NCI-H1417 (cell line): ENCODE results near the gene KRT31.
A peak's percentile ranks its signal among the peaks of the same experiment; 100 is the strongest.
"Not testable (repeated sequence)": the region's sequence is repeated elsewhere in the genome, so short reads cannot be mapped to it uniquely, and the experiment has no call there.

Source experiments
- DNase-seq, 3 experiments: peaks; one replicate each; lab custom pipeline; 2025; lab: John Stamatoyannopoulos, UW

Gene KRT31

DNA sequence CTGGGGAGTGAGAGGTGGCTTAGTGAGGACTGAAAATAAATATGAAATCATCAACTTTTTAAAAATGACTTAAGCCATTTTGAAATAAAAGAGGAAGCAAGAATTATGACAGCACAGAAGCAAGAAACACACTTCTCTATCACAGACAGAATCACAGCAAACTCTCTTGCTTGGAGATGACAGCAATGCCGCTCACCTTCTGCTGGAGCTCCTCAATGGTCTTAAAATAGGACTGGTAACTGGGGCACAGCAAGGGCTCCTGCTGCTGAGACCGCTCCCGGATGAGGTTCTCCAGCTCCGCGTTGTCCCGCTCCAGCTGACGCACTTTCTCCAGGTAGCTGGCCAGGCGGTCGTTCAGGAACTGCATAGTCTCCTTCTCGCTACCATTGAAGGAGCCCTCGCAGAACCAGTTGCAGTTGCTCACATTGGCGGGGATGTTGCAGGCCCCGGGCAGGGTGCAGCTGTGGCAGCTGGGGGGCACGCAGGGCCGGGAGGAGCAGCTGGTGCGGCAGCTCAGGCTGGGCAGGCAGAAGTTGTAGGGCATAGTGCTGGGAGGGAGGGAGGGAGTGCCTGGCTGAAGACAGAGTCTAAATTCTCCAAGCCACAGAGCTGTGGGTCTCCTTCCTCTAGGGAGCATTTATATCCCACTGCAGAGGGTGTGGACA, at the start of gene KRT31:
Gene KRT31, minus strand, starts transcription at position 613 of the 665 bp plus-strand sequence. Its CDS starts 69 bp downstream, at position 544.
- DNase-seq, result no peak

DNA sequence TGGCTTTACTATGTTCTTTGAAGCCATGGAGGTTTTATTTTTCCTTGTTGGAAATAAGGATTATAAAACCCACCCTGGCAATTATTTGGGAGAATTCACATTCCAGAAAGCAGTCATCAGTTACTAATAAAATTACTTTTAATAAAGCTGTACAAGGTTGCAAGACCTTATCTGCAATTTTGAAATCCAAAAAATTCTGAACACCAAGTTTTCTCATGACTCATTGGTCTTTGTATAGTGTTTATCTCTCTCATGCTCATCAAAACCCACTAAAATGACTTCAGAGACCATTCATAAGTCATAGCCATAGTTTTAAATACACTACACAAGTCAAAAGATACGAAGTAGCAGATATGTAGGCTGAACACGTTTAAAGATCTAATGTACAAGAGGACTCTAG, 49.4 kb upstream of the KRT31 start:
- no peak for DNase-seq

DNA sequence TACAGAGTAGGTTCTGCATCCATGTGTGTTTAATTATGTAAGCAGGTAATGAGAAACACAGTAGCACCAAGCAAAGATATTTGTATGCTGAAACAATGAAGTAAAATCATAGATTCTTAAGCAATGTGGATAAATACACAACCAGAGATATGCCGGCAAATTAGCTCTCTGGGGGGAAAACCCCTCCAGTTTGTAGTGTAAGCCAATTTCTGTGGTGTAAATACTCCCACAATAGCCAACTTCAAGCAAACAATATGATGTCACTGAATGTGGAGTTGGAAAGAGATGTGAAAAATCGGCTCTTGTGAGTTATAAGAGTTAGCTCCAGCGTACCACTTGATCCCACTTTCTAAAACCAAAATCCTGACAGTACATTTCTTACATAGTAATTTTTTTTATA, 47.2 kb upstream of the KRT31 start:
- no peak for DNase-seq

DNA sequence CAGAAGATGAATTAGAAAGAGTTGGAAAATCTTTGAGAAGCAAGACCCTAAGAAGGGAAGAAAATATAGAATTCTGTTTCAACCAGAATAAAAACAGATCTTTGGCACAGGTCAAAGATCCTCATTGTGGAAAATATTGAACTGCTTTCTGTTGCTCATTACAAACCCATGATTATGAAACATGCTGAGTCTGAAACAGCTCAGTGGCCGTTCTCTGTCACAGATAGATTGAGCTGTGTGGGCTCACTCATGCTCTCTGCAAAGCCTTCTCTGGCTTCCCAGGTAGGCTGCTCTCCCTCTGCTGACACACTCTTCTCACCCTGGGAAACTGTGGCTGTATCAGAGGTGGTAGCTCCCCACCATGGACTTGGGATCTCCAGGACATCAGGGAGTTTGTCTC, 46.8 kb upstream of the KRT31 start:
- no peak for DNase-seq

DNA sequence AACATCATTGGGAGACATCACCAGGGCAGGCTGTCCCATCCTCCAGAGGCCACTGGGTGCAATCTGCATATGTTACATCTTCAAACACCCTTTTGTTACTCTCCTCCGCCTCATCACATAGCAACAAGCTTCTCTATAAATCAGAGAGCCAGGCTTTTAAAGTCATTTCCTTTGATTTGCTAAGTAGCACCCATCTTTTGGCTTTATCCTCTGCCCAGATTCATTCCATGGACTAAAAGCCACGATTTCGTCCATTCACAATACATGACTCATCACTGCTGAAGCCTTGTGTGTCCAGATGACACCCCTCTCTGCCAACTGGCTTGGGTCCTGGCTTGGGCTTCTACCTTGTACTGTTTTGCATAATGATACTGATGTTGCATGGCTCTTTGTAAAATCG, 45.3 kb upstream of the KRT31 start:
- no peak for DNase-seq

DNA sequence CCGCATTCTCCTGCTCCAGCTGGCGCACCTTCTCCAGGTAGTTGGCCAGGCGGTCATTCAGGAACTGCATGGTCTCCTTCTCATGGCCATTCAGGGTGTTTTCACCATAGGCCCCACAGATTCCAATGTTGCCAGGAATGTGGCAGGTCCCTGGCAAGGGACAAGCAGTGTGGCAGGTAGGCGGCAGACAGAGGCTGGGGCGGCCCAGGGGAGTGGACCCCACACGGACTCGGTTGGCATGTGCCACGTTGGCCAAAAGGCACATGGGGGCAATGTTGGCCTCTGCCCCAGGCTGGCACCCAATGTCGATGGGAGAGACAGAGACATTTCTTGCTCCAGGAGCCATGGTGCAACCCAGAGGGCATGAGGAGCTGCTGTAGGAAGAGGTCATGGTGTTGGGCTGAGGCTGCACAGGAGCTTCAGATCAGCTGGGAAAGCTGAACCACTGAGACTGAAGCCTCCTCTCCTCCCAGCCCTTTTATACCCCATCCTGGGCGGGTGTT, 43.2 kb upstream of the KRT31 start, which contains the start of gene KRT38:
Gene KRT38, minus strand, starts transcription at position 453 of the 503 bp plus-strand sequence. Its CDS starts 62 bp downstream, at position 391.
- DNase-seq, result no peak

DNA sequence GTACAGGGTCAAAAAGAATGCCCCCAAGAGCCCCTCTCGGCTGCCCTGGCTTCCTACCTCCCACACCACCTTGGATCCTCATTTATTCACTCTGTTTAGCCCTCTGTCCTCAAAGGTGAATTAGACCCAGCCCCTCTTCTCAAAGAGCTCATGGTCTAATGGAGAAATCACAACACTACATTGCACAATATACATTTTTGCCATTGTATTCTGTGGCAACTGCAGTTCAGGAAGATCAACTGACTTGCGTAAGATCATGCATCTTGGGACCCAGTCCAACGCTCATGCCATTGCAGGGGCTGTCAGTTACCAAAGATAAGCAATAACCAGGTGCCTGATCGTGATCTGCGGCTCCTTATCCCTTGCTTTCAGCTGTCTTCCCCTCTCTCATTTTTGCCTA, 42.0 kb upstream of the KRT31 start:
- DNase-seq, result no peak

DNA sequence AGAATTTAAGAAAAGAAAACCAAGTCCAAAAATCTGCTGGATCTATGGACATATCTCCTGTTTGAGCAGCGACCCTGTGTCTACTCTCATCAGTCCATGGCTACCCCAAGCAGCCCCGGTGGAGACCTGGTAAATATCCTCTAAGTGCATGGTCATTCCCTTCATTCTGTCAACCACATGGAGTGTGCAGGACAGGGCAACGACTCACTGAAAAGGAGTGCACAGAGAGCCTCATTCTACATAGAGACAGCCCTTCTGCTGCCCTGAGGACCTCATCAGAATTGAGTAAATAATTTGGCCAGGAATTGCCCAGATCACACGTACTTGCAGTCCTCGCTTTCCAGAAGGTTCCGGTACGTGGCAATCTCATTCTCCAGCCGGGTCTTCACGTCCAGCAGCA, 40.4 kb upstream of the KRT31 start:
- DNase-seq, result no peak

DNA sequence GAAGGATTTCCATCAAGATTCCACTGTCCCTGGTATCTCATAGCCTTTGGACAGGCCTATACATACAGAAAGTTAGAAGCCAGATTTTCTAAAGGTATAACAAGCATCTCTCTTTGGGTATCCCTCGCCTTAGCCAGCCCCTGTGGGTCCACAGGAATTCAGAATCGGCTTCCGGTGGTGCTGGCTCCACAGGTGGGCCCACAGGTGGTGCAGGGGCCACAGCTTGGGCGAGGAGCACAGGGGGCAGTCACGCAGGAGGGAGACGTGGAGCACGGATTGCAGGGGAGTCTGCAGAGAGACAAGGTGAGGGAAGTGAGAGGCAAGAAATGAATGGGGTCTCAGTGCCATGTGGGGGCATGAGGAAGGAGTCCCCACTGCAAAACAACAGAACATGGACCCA, 39.8 kb upstream of the KRT31 start:
- DNase-seq, result no peak

DNA sequence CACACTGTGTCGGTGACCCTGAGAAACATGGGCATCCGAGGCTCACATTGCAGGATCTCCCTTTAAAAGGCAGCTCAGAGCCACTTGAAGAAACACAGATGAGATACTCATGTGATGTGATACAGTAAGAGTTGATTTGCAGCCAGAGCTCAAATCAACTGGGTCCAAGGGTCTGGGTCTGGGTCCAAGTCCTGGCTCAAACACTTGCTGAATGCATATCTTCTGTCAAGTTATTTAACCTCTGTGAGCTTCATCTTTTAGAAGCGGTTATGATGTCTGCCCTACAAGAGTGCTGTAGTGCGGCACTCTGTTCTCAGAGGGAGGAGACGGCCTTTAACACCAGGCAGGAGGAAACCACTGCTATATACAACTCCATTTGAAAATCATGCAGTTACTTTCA, 37.0 kb upstream of the KRT31 start:
- DNase-seq, result no peak

DNA sequence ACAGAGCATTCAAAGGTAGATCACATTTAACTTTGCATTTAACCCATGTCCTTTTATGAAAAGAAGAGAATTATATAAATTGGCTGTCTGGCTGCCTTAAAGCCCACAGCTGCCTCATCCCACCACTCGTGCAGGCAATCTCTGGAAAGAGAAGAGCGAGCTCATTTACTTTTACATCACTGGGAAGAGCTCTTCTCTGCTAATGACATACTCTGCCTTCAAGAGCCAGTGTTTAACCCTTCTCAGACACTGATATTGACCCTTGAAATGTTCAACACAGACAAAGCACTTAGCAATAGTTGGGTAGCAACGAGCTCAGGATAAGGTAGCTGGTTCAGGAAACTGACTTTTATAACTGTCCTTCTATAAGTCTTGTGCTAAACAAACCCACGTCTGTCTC, 36.6 kb upstream of the KRT31 start:
- DNase-seq, result peak; percentile 2 to 90 (median 70)

DNA sequence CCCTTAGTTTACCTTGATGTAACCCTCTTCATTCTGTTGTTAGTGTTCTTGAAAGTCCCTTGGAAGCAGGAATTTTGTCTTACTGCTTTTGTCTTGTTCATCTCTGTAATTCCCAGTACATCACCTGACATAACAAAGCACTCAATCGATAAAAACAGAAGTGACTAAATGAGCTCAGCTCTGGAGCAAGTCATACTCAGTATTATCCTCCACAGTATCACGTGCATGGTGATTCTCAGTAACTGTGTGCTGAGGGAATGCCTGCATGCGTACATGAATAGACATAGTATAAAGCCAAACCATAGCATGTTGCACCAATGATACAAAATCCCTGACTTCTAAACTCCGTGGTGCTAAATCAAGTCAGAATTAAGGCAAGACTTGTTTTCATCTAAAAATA, 36.2 kb upstream of the KRT31 start:
- peak in 2 of 3 experiments; percentile 24 to 80 for DNase-seq

DNA sequence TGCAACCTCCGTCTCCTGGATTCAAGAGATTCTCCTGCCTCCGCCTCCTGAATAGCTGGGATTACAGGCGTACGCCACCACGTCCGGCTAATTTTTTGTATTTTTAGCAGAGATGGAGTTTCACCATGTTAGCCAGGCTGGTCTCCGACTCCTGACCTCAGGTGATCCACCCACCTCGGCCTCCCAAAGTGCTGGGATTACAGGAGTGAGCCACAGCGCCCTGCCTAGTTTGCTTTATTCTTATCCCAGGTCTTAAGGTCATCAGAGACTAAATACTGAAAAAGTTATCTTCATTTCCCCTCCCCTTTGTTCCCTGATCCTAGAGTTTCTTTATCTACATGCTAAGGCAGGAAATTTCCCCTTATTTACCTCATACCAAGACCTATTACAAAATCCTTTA, 33.0 kb upstream of the KRT31 start:
- not testable (repeated sequence) for DNase-seq

DNA sequence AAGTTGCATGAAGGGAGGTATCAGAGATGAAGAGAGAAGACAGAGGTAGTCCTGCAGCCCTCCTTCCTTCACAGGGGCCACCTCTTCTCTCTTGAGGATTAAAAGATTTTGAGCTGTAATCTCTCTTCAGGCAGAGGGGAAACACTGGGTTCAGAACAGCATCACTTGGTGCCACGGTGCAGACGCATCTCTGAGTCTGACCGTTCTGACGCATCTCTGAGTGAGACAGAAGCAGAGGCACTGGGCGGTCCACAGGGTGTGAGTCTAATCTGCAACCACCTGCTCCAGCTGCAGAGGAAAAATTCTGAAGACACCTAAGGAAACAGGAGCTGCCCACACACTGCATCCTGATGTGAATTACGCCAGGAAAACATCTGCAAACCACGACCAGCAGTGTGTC, 32.3 kb upstream of the KRT31 start:
- DNase-seq, result no peak

DNA sequence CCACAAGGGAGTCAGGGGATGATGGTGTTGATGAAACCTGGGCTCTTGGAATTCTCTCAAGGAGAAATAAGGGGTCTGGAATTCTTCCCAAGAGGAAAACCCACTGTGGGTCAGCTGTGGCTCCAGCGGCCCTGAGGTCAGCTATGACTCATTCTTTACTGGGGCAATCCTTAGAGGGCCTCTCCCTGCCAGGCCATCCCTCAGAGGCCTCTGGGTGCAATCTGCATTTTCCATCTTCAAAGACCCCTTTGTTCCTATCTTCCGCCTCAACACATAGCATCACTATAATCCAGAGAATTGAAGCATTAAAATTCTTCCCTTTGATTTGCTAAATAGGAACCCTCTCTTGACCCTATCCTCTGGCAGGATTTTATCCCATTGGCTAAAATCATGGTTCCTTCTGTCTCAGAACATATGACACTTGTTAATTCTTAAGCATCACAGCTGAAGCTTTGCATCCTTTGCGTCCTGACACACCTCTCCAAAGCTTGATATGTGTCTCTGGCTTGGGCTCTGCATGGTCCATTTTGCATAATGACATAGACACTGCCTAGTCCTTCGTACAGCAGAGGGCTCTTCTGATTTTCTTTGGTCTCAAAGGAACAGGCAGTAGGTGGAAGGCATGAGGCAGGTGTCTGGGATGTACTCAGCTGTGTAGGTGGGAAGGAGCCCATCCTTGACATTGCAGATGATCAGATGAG, 31.3 kb upstream of the KRT31 start:
- DNase-seq, result no peak

DNA sequence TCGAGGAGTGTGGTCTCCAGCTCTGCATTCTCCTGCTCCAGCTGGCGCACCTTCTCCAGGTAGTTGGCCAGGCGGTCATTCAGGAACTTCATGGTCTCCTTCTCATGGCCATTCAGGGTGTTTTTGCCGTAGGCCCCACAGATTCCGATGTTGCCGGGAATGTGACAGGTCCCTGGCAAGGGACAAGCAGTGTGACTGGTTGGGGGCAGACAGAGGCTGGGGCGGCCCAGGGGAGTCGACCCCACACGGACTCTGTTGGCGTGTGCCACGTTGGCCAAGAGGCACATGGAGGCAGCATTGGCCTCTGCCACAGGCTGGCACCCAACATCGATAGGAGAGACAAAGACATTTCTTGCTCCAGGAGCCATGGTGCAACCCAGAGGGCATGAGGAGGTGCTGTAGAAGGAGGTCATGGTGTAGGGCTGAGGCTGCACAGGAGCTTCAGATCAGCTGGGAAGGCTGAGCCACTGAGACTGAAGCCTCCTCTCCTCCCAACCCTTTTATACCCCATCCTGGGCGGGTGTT, 26.8 kb upstream of the KRT31 start, which contains the start of gene KRT37:
Gene KRT37, minus strand, starts transcription at position 475 of the 525 bp plus-strand sequence. Its CDS starts 62 bp downstream, at position 413.
- no peak for DNase-seq

DNA sequence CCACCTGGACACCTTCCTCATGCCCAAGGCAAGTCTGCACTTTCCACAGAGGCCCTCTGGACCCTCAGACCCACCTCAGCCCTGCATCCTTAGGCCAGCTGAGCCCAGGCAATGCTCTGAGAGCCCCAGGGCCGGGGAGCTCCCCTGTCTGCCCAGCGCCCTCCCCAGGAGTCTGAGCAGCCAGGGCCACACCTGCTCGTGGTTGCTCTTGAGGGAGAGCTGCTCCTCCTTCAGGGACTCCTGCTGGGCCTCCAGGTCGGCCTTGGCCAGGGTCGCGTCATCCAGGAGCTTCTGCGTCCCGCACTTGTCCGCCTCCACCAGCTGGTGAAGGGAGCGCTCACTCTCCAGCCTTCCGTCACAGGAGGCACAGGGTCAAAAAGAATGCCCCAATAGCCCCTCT, 25.2 kb upstream of the KRT31 start:
- DNase-seq, result not testable (repeated sequence)

DNA sequence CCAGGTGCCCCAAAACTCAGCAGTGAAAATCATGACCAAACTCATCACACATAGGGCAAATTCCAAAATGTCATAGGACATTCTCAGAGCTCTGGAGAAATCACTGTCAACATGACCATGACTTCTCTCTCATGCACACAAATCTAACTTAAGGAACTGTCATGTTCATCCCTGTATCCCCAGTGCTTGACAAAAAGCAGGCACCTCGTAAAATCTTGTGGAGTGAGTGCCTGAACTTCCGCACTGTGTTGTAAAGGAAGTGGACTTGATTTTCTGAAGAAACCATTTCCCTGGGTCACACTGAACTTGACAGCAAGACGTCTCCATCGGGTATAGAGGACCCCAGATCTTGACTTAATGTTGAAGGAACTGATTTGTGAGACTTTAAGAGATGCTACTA, 24.2 kb upstream of the KRT31 start:
- no peak for DNase-seq

DNA sequence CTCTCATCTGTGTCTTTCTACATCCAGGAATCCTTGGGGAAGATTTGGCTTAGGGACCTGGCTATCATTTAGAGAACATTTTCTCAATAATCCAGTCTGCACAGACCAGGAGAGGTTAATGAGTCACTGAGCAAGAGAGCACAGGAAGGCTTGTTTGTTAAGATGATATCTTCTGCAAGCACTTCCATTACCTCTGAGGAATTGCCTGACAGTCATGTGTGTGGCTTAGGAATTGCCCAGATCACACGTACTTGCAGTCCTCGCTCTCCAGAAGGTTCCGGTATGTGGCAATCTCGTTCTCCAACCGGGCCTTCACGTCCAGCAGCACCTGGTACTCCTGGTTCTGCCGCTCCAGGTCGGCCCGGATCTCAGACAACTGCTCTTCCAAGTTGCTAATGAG, 23.7 kb upstream of the KRT31 start:
- no peak for DNase-seq

DNA sequence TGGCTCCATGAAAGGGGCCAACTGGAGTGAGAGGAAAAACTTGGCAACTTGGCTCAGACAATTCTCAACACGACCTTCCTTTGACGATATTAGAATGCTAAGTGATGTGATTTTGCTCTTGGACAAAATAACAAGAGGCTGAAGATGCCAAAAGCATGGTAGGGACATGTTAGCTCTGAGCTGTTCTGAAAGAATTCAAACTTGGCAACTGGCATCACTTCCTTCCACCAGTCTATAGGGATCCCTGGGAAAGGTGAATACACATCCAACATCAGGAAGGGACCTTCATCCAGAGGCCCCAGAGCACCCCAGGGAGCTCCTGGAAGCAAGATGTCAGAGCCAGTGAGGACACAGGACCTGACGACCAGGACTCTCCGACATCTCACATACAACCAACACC, 22.7 kb upstream of the KRT31 start:
- no peak for DNase-seq

DNA sequence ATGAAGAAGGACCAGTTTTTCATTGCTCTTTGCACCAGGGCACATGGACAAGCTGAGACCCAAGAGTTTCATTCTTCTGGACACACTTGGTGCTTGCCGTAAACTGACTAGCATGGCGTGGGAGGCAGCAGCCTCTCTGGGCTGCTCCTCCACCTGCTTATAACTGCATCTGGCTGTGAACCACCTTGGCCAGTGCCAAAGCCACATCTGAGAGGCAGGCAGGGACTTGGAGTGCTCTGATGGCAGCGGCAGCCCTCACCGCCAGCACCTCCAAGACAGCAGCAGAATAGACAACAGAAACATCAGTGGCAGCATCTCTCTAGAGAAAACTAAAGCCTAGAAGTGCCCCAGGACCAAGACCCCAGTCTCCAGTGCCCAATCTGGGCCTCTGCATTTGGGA, 22.3 kb upstream of the KRT31 start:
- DNase-seq, result no peak

DNA sequence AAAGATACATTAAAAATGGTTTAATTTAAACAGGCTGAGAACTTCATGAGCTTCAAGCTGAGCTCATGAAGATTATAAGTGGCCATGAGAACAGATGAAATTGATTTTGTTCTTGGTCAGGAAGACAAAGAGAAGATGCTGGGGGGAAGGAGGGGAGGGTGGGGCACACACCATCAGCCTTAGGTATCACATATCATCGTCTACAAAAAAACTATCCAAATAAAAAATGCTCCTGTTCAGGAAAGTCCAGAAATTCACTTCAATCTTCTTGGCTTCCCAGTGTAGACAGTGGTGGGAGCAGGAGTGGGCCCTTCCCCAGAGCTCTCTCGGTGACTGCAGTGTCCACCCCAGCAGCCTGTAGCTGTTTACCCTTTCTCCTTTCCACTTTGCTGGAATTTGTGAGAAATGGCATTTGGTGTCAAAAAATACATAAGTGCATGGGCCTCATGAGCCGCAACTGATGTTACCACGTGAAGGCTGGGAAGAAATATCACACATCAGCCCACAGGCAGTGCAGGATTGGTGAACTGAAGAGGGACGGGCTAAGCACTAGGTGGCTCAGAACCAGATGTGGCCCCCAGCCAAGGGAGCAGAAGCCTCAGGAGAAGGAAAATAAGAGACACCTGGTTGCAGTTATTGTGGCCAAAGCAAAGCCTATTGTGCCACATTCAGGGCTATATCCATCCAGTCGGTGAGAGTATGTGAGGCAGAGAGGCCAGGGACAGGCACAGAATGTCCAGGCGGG, 20.9 kb upstream of the KRT31 start:
- DNase-seq, result no peak
